Trophoblast cell (in vitro differentiated cells and primary cell): ENCODE measurements around the gene STKLD1.
A peak's percentile ranks its signal among the peaks of the same experiment; 100 is the strongest.

Experiments
- DNase-seq, 2 donors: peaks; one replicate each; pipeline ENCODE4 v3.0.0-alpha.2; 2016
- H2AFZ ChIP-seq: 2 replicates; pipeline ENCODE4 v1.6.1; 2013; ENCODE audit warnings: low read length, moderate library complexity, mild to moderate bottlenecking; ENCODE audit not compliant: insufficient read depth, poor library complexity
- H2AK5ac ChIP-seq: 2 replicates; pipeline ENCODE4 v1.6.1; 2013; ENCODE audit warnings: mild to moderate bottlenecking, low read length
- H2BK120ac ChIP-seq: 2 replicates; pipeline ENCODE4 v1.6.1; 2013; ENCODE audit warnings: low read length, mild to moderate bottlenecking, moderate library complexity; ENCODE audit not compliant: insufficient read depth, poor library complexity
- H2BK12ac ChIP-seq: 2 replicates; pipeline ENCODE4 v1.6.1; 2013; ENCODE audit warnings: mild to moderate bottlenecking, low read length, moderate library complexity
- H2BK5ac ChIP-seq: 2 replicates; pipeline ENCODE4 v1.6.1; 2013; ENCODE audit warnings: low read length, low read depth, moderate library complexity, mild to moderate bottlenecking; ENCODE audit not compliant: poor library complexity
- H3K14ac ChIP-seq: 2 replicates; pipeline ENCODE4 v1.6.1; 2013; ENCODE audit warnings: mild to moderate bottlenecking, low read length
- H3K18ac ChIP-seq: 2 replicates; pipeline ENCODE4 v1.6.1; 2013; ENCODE audit warnings: mild to moderate bottlenecking, low read length
- H3K23ac ChIP-seq: 2 replicates; pipeline ENCODE4 v1.6.1; 2013; ENCODE audit warnings: low read length
- H3K27ac ChIP-seq: 2 replicates; pipeline ENCODE4 v1.5.1; 2013; ENCODE audit warnings: low read depth, mild to moderate bottlenecking, inconsistent platforms, low read length, moderate library complexity
- H3K27me3 ChIP-seq: 2 replicates; pipeline ENCODE4 v1.6.1; 2013; ENCODE audit warnings: inconsistent platforms, mild to moderate bottlenecking, low read length, moderate library complexity; ENCODE audit not compliant: insufficient read depth
- H3K36me3 ChIP-seq, 2 experiments: 1 replicate in 1 of 2; 2 replicates in 1 of 2; pipeline ENCODE4 v1.6.1; 2013; ENCODE audit warnings: low read length in 2 of 2, mild to moderate bottlenecking in 2 of 2, moderate library complexity in 1 of 2; ENCODE audit not compliant: insufficient read depth in 2 of 2, control insufficient read depth in 1 of 2
- H3K4ac ChIP-seq: 2 replicates; pipeline ENCODE4 v1.6.1; 2013; ENCODE audit warnings: low read depth, mild to moderate bottlenecking, low read length, moderate library complexity
- H3K4me1 ChIP-seq, 2 experiments: 1 replicate in 1 of 2; 2 replicates in 1 of 2; pipeline ENCODE4 v1.6.1; 2013; ENCODE audit warnings: low read length in 2 of 2, mild to moderate bottlenecking in 2 of 2, moderate library complexity in 1 of 2; ENCODE audit not compliant: insufficient read depth in 2 of 2, control insufficient read depth in 1 of 2
- H3K4me2 ChIP-seq: 2 replicates; pipeline ENCODE4 v1.6.1; 2013; ENCODE audit warnings: inconsistent platforms, mild to moderate bottlenecking, low read length, moderate library complexity
- H3K4me3 ChIP-seq: 2 replicates; pipeline ENCODE4 v1.5.1; 2013; ENCODE audit warnings: mild to moderate bottlenecking, low read depth, low read length, inconsistent platforms
- H3K79me1 ChIP-seq: one replicate; pipeline ENCODE4 v1.6.1; 2013; ENCODE audit warnings: low read length
- H3K79me2 ChIP-seq: 2 replicates; pipeline ENCODE4 v1.6.1; 2013; ENCODE audit warnings: low read length, mild to moderate bottlenecking; ENCODE audit not compliant: control insufficient read depth, insufficient read depth, poor library complexity
- H3K9ac ChIP-seq: 2 replicates; pipeline ENCODE4 v1.6.1; 2013; ENCODE audit warnings: mild to moderate bottlenecking, low read length
- H3K9me3 ChIP-seq: 2 replicates; pipeline ENCODE4 v1.6.1; 2013; ENCODE audit warnings: low read depth, mild to moderate bottlenecking, control low read depth, inconsistent platforms, low read length; ENCODE audit not compliant: insufficient read depth
- H4K12ac ChIP-seq: 2 replicates; pipeline ENCODE4 v1.6.1; 2013; ENCODE audit warnings: low read depth, mild to moderate bottlenecking, low read length, moderate library complexity
- H4K8ac ChIP-seq: 2 replicates; pipeline ENCODE4 v1.6.1; 2013; ENCODE audit warnings: low read depth, mild to moderate bottlenecking, low read length, moderate library complexity
- H4K91ac ChIP-seq: one replicate; pipeline ENCODE4 v1.6.1; 2013; ENCODE audit warnings: low read depth, mild to moderate bottlenecking, low read length, moderate library complexity
- WGBS: extraction: QIAGEN DNeasy Blood & Tissue Kit; methylation state at CpG from one replicate; pipeline ENCODE4 v1.1.7; 2013; ENCODE audit warnings: missing lambda C conversion rate; ENCODE audit not compliant: insufficient read length, insufficient coverage; ENCODE audit errors: extremely low coverage; 5-methylcytosine and 5-hydroxymethylcytosine counted together

Gene STKLD1

GRCh38 chr9:133406480-133407307 is 30.5 kb downstream of the STKLD1 start:
- Histone ChIP-seq H2BK12ac (no peak overlapping the region), H3K4ac (no peak overlapping the region), H3K27me3 (no peaks in the 10 kb centered on the region), H4K8ac (no peak overlapping the region), H3K4me2 (no peak overlapping the region), H3K14ac (no peak overlapping the region), H2AFZ (no peak overlapping the region), H2BK5ac (no peak overlapping the region), H3K36me3 (peaks cover 62 to 70% of the 10 kb centered on the region in 2 experiments), H4K91ac (no peak overlapping the region), H3K9ac (no peak overlapping the region), H3K79me2 (no peaks in the 10 kb centered on the region), H3K18ac (no peak overlapping the region), H2AK5ac (no peak overlapping the region), H3K4me3 (no peak overlapping the region), H3K9me3 (no peaks in the 10 kb centered on the region), H3K79me1 (no peaks in the 10 kb centered on the region), H3K27ac (no peak overlapping the region), H4K12ac (no peak overlapping the region), H2BK120ac (no peak overlapping the region), H3K4me1 (no peaks in the 10 kb centered on the region), H3K23ac (no peak overlapping the region)
- WGBS, result no CpG with 5 or more reads among the region's 24 CpGs
- DNase-seq, result peak; percentile 66 to 80

- H3K27ac ChIP-seq, result no peak overlapping the region
- H2BK5ac ChIP-seq, result no peak overlapping the region
- H3K4me1 ChIP-seq, result no peaks in the 10 kb centered on the region
- no peak overlapping the region for H3K18ac ChIP-seq
- no peak for DNase-seq
- H3K36me3 ChIP-seq, result peaks cover 72 to 73% of the 10 kb centered on the region in 2 experiments
- no peak overlapping the region for H4K91ac ChIP-seq
- WGBS, result no CpG with 5 or more reads among the region's 1 CpG
- no peak overlapping the region for H4K8ac ChIP-seq
- no peak overlapping the region for H2BK12ac ChIP-seq
- no peaks in the 10 kb centered on the region for H3K9me3 ChIP-seq
- no peaks in the 10 kb centered on the region for H3K27me3 ChIP-seq
- no peak overlapping the region for H3K4me3 ChIP-seq
- H3K79me2 ChIP-seq, result no peaks in the 10 kb centered on the region
- H2AFZ ChIP-seq, result no peak overlapping the region
- no peak overlapping the region for H2BK120ac ChIP-seq
- no peak overlapping the region for H3K9ac ChIP-seq
- no peak overlapping the region for H3K23ac ChIP-seq
- H3K4ac ChIP-seq, result no peak overlapping the region
- H4K12ac ChIP-seq, result no peak overlapping the region
- no peak overlapping the region for H3K14ac ChIP-seq
- H3K4me2 ChIP-seq, result no peak overlapping the region
- no peak overlapping the region for H2AK5ac ChIP-seq
- H3K79me1 ChIP-seq, result no peaks in the 10 kb centered on the region
These were observed 31.9 kb downstream of the STKLD1 start for GRCh38 chr9:133408042-133408441.

GRCh38 chr9:133415170-133415569 is 39.0 kb downstream of the STKLD1 start:
- no peak for DNase-seq
- no peak overlapping the region for H4K12ac ChIP-seq
- no peak overlapping the region for H2BK5ac ChIP-seq
- H3K14ac ChIP-seq, result no peak overlapping the region
- no peak overlapping the region for H3K9ac ChIP-seq
- no peak overlapping the region for H3K4ac ChIP-seq
- H3K9me3 ChIP-seq, result no peaks in the 10 kb centered on the region
- H2AK5ac ChIP-seq, result no peak overlapping the region
- peaks cover 9% of the 10 kb centered on the region for H3K79me2 ChIP-seq
- no peak overlapping the region for H3K27ac ChIP-seq
- H3K4me2 ChIP-seq, result no peak overlapping the region
- peaks cover 41 to 49% of the 10 kb centered on the region in 2 experiments for H3K36me3 ChIP-seq
- no peak overlapping the region for H2BK12ac ChIP-seq
- no peak overlapping the region for H3K23ac ChIP-seq
- WGBS, result no CpG with 5 or more reads among the region's 1 CpG
- no peak overlapping the region for H4K91ac ChIP-seq
- H3K4me1 ChIP-seq, result peaks cover 6 to 9% of the 10 kb centered on the region in 2 experiments
- no peak overlapping the region for H3K4me3 ChIP-seq
- no peak overlapping the region for H4K8ac ChIP-seq
- H3K27me3 ChIP-seq, result no peaks in the 10 kb centered on the region
- no peak overlapping the region for H2AFZ ChIP-seq
- no peak overlapping the region for H2BK120ac ChIP-seq
- H3K79me1 ChIP-seq, result peaks cover 8% of the 10 kb centered on the region
- H3K18ac ChIP-seq, result no peak overlapping the region

- WGBS, result no CpG with 5 or more reads among the region's 75 CpGs
- H3K36me3 ChIP-seq, result peaks cover 20 to 26% of the 10 kb centered on the region in 2 experiments
- H3K79me2 ChIP-seq, result peaks cover 9% of the 10 kb centered on the region
- peak within 1 kb of the TSS; percentile 78 for H2BK5ac ChIP-seq
- H2BK120ac ChIP-seq, result peak within 1 kb of the TSS; percentile 96
- peak within 1 kb of the TSS; percentile 66 for H3K27ac ChIP-seq
- H3K18ac ChIP-seq, result peak within 1 kb of the TSS; percentile 97
- H3K4me1 ChIP-seq, result peaks cover 6 to 9% of the 10 kb centered on the region in 2 experiments
- peak within 1 kb of the TSS; percentile 71 for H3K4me2 ChIP-seq
- H3K27me3 ChIP-seq, result no peaks in the 10 kb centered on the region
- peak within 1 kb of the TSS; percentile 100 for H2AFZ ChIP-seq
- peak within 1 kb of the TSS; percentile 92 for H4K91ac ChIP-seq
- peak within 1 kb of the TSS; percentile 98 for H2AK5ac ChIP-seq
- peak within 1 kb of the TSS; percentile 42 for H2BK12ac ChIP-seq
- no peaks in the 10 kb centered on the region for H3K9me3 ChIP-seq
- peak within 1 kb of the TSS; percentile 100 for H4K8ac ChIP-seq
- H3K4ac ChIP-seq, result peak within 1 kb of the TSS; percentile 99
- peak within 1 kb of the TSS; percentile 77 for H3K9ac ChIP-seq
- DNase-seq, result peak; percentile 61 to 83
- H3K14ac ChIP-seq, result peak within 1 kb of the TSS; percentile 98
- H4K12ac ChIP-seq, result peak within 1 kb of the TSS; percentile 97
- H3K79me1 ChIP-seq, result peaks cover 8% of the 10 kb centered on the region
- H3K4me3 ChIP-seq, result peak within 1 kb of the TSS; percentile 77
- H3K23ac ChIP-seq, result no peak within 1 kb of the TSS
These were observed 41.6 kb downstream of the STKLD1 start, which contains the start of gene REXO4 for GRCh38 chr9:133417541-133418461. REXO4 (minus strand) TSS chr9:133418010; CDS start chr9:133417844, 166 bp downstream.
